ENCODE measurements around the gene RFTN1. TPM values are rescaled to one million over a fixed set of nuclear protein-coding genes. Genes with fewer than 3 reads are reported as not detected.

The RFTN1 gene
- total and polyA plus RNA-seq, 9 donors, result 25.2 to 63.1 (median 46.4) TPM

- WGBS, 3 donors, result 92 to 98% (median 94%) methylated on average over 1 of the region's 1 CpG
- Histone ChIP-seq H3K4me3 (no peak overlapping the region), H3K27ac (no peak overlapping the region), H3K4me1 (ENCODE audit: insufficient read depth) (peaks cover 3% of the 10 kb centered on the region), H3K27me3 (no peaks in the 10 kb centered on the region), H3K9me3 (no peaks in the 10 kb centered on the region), H3K36me3 (no peaks in the 10 kb centered on the region)
- intact Hi-C loops (cut with DNase I), result loop anchor here (5.0 kb wide), 3 partner anchors 233 to 268 kb away; no protein-coding TSS in a partner anchor
- TF ChIP-seq EP300 (IDR thresholded peaks at IDR 0.05), result no peak
- TF ChIP-seq CTCF (IDR thresholded peaks at IDR 0.05), result no peak
- no peak for TF ChIP-seq POLR2A (IDR thresholded peaks at IDR 0.05)
- DNase-seq, result no peak
Observed at GRCh38 chr3:16284633-16285032, 228.9 kb downstream of the RFTN1 start.

GRCh38 chr3:16280671-16281070 lies 232.8 kb downstream of the RFTN1 start:
- Histone ChIP-seq H3K4me1 (ENCODE audit: insufficient read depth) (peaks cover 3% of the 10 kb centered on the region), H3K9me3 (no peaks in the 10 kb centered on the region), H3K27ac (no peak overlapping the region), H3K36me3 (no peaks in the 10 kb centered on the region), H3K27me3 (no peaks in the 10 kb centered on the region), H3K4me3 (no peak overlapping the region)
- intact Hi-C loops (cut with DNase I), result no loop called here
- TF ChIP-seq CTCF (IDR thresholded peaks at IDR 0.05) (no peak), EP300 (IDR thresholded peaks at IDR 0.05) (no peak), POLR2A (IDR thresholded peaks at IDR 0.05) (no peak)
- WGBS, 3 donors, result 86 to 96% (median 90%) methylated on average over 2 of the region's 2 CpGs
- no peak for DNase-seq

- no peak for TF ChIP-seq POLR2A (IDR thresholded peaks at IDR 0.05)
- TF ChIP-seq CTCF (IDR thresholded peaks at IDR 0.05), result no peak
- TF ChIP-seq EP300 (IDR thresholded peaks at IDR 0.05), result no peak
- 52 to 68% (median 67%) methylated on average over 3 of the region's 3 CpGs for WGBS, 3 donors
- no peaks in the 10 kb centered on the region for H3K4me1 ChIP-seq (ENCODE audit: insufficient read depth)
- intact Hi-C loops (cut with DNase I), result no loop called here
- H3K9me3 ChIP-seq, result no peaks in the 10 kb centered on the region
- H3K27ac ChIP-seq, result no peak overlapping the region
- no peak for DNase-seq
- no peak overlapping the region for H3K4me3 ChIP-seq
- H3K27me3 ChIP-seq, result no peaks in the 10 kb centered on the region
- no peaks in the 10 kb centered on the region for H3K36me3 ChIP-seq
Observed at GRCh38 chr3:16279010-16279801, 234.3 kb downstream of the RFTN1 start.

- no peak for DNase-seq
- H3K4me1 ChIP-seq (ENCODE audit: insufficient read depth), result no peaks in the 10 kb centered on the region
- 89 to 92% (median 91%) methylated on average over 3 of the region's 3 CpGs for WGBS, 3 donors
- H3K27ac ChIP-seq, result no peak overlapping the region
- no peaks in the 10 kb centered on the region for H3K9me3 ChIP-seq
- TF ChIP-seq POLR2A (IDR thresholded peaks at IDR 0.05) (no peak), CTCF (IDR thresholded peaks at IDR 0.05) (no peak), EP300 (IDR thresholded peaks at IDR 0.05) (no peak)
- H3K4me3 ChIP-seq, result no peak overlapping the region
- no peaks in the 10 kb centered on the region for H3K27me3 ChIP-seq
- intact Hi-C loops (cut with DNase I), result no loop called here
- H3K36me3 ChIP-seq, result no peaks in the 10 kb centered on the region
Observed at GRCh38 chr3:16277471-16277870, 236.0 kb downstream of the RFTN1 start.

All from ovary (tissue), 9 donors.